ENCODE data around the gene SLC1A1.

DNA sequence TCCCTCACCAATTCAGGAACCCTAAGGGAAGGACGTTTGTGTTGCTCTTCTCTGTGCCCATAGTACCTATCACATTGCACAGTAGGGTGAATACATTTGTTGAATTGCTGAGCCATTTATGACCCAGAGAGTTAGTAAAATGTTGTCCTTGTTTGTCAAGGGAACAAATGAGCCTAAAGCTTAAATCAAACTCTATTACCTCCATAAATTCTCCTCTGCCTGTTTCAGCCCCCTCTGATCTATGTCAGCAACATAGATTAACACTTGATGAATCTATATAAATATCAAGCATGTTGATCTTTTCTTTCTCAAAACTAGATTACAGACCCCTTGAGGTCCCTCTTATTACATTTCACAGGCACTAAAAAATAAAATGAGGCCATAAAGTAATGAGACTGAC lies 7.1 kb downstream of the SLC1A1 start:
- TF ChIP-seq, protein P1, sequence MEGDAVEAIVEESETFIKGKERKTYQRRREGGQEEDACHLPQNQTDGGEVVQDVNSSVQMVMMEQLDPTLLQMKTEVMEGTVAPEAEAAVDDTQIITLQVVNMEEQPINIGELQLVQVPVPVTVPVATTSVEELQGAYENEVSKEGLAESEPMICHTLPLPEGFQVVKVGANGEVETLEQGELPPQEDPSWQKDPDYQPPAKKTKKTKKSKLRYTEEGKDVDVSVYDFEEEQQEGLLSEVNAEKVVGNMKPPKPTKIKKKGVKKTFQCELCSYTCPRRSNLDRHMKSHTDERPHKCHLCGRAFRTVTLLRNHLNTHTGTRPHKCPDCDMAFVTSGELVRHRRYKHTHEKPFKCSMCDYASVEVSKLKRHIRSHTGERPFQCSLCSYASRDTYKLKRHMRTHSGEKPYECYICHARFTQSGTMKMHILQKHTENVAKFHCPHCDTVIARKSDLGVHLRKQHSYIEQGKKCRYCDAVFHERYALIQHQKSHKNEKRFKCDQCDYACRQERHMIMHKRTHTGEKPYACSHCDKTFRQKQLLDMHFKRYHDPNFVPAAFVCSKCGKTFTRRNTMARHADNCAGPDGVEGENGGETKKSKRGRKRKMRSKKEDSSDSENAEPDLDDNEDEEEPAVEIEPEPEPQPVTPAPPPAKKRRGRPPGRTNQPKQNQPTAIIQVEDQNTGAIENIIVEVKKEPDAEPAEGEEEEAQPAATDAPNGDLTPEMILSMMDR (IDR thresholded peaks at IDR 0.05; ENCODE audit: low read length) = no peak
- no peak for TF ChIP-seq EZH2 (IDR thresholded peaks at IDR 0.05; ENCODE audit: borderline replicate concordance, low read length)

Data from OCI-LY1 (cell line).